C4-2B (cell line): ENCODE results near the gene SCARB1.
"Not testable (repeated sequence)": the region's sequence is repeated elsewhere in the genome, so short reads cannot be mapped to it uniquely, and the experiment has no call there.

Experiments used
- CTCF ChIP-seq: fragments of 450-650 bp; conservative IDR thresholded peaks from 2 replicates; pipeline ENCODE4 v1.5.1; 2017; ENCODE audit warnings: mild to moderate bottlenecking
- ZFX ChIP-seq: fragments of 450-650 bp; IDR thresholded peaks from 2 replicates; pipeline ENCODE4 v1.6.1; 2017

- TF ChIP-seq CTCF, ZFX: not testable (repeated sequence)
Measured at GRCh38 chr12:124880335-124880734, 16.7 kb upstream of the SCARB1 start.
